Stimulated activated CD4-positive, alpha-beta T cell treated with anti-CD3 and anti-CD28 coated beads, Interleukin-2, amount 100 ng/mL, for 4 hours (primary cell): ENCODE measurements around the gene PDE4A.
"Not testable (repeated sequence)": the region's sequence is repeated elsewhere in the genome, so short reads cannot be mapped to it uniquely, and the experiment has no call there.

Source experiments
- DNase-seq: peaks from one replicate; pipeline ENCODE4 v3.0.0-alpha.2; 2020; ENCODE audit warnings: low read depth

Gene PDE4A

DNA sequence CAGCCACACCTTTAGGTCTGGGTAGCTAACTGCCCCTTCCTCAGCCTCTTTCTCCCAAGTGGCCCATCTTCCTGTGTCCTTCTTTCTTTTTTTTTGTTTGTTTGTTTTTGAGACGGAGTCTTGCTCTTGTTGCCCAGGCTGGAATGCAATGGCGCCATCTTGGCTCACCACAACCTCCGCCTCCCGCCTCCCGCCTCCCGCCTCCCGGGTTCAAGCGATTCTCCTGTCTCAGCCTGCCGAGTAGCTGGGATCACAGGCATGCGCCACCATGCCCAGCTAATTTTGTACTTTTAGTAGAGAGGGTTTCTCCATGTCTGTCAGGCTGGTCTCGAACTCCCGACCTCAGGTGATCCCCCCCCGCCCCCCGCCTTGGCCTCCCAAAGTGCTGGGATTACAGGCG is 41.7 kb downstream of the PDE4A start:
- DNase-seq = not testable (repeated sequence)

DNA sequence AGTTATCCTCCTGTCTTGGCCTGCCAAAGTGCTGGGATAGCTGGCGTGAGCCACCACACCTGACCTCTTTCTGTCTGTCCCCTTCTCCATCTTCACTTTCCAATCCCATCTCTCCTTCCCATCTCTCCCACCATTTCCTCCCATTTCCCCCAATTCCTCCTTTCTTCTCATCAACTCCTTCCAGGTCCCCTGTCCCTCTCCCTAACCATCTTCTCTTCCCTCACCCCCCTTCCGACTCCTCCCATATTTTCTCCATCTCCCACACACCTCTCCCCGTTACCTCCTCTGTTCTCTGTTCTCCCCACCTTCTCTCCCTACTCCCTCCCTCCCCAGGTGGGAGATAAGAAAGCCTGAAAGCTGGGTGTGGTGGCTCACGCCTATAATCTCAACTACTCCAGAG is 42.2 kb downstream of the PDE4A start:
- DNase-seq = no peak

DNA sequence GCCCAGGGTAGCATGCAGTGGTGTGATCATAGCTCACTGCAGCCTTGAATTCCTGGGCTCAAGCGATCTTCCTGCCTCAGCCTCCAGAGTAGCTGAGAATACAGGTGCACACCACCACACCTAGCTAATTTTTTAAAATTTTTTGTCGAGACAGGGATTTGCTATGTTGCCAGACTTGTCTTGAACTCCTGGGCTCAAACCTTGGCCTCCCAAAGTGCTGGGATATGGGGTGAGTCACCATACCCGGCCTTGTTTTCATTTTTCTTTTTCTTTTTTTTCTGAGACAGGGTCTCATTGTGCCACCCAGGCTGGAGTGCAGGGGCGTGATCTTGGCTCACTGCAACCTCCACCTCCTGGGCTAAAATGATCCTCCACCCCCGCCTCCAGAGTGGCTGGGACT is 44.1 kb downstream of the PDE4A start:
- DNase-seq = no peak

DNA sequence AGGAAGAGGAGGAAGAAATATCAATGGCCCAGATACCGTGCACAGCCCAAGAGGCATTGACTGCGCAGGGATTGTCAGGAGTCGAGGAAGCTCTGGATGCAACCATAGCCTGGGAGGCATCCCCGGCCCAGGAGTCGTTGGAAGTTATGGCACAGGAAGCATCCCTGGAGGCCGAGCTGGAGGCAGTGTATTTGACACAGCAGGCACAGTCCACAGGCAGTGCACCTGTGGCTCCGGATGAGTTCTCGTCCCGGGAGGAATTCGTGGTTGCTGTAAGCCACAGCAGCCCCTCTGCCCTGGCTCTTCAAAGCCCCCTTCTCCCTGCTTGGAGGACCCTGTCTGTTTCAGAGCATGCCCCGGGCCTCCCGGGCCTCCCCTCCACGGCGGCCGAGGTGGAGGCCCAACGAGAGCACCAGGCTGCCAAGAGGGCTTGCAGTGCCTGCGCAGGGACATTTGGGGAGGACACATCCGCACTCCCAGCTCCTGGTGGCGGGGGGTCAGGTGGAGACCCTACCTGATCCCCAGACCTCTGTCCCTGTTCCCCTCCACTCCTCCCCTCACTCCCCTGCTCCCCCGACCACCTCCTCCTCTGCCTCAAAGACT is 46.9 kb downstream of the PDE4A start:
- no peak for DNase-seq

DNA sequence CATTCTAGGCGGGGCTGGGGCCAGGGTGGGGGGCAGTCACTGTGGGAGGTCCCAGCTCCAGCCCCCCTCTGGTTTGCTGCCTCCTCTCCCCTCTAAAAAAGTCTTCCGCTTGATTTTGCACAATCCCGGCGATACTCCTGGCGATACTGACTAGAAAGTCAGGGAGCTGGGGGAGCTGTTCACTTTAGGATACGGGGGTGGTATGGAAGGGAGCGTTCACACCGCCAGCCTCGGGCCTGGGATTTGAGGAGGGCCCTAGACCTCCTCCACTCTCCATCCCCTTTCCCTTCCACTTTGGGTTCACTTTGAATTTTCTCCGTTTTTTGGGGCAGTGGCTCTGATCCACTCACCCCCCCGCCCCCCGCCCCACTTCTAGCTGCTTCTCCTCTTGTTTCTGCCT is 47.8 kb downstream of the PDE4A start:
- DNase-seq = no peak

DNA sequence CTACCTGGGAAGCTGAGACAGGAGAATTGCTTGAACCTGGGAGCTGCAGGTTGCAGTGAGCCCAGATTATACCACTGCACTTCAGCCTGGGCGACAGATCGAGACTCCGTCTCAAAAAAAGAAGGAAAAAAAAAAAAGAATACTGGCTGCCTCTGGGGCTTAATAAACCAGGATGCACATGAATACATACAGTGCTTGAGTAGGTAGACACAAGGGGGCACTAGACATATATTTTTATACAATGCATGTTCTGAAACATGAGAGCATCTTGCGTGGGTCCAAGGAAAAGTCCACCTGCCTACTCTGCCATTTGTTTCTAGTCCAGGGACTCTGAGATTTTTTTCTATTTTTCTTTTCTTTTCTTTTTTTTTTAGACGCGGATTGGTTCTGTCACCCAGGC is 51.6 kb downstream of the PDE4A start:
- no peak for DNase-seq

DNA sequence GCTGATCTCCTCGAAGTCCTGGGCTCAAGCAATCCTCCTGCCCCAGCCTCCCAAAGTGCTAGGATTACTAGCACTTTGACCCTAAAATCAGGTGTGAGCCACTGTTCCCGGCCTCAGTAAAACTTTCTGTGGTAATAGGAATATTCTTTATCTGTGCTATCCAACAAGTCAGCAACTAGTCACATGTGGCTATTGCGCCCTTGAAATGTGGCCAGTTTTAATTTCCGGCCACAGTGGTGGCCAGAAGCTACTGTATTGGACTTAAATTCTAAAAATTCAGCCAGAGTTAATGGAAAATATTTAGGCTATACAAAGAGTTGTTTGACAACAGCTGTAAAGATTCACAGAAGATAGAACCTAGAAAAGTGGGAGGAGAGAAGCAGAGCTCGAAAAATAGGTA is 52.9 kb downstream of the PDE4A start:
- no peak for DNase-seq

DNA sequence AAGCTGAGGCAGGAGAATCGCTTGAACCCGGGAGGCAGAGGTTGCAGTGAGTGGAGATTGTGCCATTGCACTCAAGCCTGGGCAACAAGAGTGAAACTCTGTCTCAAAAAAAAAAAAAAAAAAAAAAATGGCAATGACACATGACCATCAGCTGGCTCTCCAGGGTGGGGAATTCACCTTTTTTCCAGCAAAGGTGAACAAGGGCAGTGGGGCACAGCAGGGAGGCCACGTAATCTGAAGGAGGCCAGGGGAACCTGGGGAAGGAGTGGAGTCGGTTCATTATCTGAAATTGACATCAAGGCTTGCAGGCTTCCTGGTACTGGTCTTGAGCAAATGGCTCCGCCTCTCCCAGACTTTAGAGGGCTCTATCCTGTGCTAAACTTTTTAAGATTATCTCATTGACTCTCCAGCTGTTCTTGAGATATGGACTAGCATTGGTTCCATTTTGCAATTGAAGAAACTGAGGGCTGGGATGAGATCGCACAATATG is 54.7 kb downstream of the PDE4A start:
- no peak for DNase-seq

DNA sequence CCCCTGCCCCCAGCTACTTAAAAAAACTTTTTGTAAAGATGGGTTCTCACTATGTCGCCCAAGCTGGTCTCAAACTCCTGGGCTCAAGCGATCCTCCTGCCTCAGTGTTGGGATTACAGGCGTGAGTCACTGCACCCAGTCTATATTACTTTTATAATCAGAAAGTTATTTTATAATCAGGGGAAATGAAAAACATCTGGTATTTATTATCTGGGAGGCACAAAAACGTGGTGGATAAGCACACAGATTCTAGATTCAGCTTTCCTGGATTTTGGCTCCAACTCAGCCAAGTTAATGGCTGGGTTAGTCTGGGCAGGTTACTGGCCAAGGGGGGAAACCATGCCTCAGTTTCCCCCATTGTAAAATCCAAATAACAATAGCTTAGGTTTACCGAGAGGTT is 58.1 kb downstream of the PDE4A start:
- no peak for DNase-seq

DNA sequence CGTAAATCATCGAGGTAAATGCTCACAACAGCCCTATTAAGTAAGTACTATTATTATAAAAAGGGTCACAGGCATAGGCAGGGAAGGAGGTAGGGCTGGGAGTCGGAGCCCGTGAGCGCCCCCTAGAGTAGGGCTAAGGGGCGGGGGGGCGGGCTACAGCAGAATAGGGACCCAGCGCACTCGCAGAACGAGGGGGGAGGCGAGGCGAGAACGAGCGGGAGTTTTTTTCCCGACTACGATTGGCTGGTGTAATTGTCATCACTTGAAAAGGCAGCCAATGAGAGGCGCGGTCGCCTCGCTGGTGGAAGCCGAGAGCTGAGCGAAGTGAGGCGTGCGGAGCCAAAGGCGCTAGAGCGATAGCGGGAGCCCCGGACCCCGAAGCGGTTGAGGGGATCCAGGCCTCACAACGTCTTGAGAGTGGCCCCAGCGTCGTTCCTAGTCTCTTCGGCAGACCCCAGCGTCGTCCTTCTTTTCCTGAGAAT is 58.6 kb downstream of the PDE4A start:
- peak; percentile 86 for DNase-seq

DNA sequence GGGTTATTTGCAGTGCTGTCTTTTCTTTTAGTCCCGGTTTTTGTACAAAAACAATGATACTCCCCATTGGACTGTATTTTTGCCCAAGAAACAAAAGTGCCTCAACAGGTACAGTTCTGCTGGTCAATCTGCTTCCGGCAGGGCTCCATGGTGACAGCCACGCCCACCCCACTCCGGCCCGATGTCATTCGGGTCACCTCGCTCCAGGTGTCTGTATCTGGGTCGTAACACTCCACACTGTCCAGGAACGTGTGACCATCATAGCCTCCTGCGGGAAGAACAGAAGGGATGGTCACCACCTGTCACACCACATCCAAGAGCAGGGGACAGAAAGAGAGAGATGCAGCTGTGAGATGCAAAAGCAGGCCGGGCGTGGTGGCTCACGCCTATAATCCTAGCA is 66.2 kb downstream of the PDE4A start:
- no peak for DNase-seq

DNA sequence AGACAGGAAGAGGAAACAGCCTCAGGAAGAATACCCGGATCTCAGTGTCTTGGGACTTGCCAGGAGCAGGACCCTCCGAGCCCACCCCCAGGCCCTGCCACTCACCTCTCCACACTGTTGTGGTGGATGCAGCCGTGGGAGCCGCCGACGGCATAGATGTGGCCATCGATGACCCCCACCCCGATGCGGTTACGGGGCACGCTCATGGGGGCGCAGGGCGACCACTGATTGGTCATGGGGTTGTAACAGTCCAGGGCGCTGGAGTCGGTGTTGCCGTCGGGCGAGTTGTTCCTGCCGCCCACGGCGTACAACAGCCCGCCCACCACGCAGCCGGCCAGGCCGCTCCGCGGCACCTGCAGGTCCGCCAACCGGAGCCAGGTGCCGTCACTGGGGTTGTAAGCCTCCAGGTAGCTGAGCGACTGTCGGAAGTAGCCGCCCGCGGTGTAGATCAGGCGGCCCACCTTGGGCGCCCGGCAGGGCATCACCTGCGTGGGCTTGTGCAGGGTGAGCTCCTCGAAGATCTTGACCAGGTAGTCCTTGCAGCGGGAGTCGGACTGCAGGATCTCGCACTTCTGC is 71.2 kb downstream of the PDE4A start:
- DNase-seq = no peak

DNA sequence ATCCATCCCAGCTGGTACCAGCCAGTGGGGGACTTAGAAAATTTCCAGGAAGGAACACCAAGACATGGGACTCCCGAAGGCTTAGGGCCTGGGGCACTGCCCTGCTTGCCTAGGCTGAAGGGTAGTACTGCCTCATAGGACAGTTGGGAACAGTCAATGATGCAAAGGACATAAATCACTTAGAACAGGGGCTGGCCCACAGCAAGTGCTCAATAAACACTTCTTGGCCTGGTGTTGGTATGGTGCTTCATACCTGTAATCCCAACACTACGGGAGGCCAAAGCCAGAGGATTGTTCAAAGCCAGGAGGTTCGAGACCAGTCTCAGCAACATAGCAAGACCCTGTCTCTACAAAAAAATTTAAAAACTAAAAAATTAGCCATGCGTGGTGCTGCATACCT is 77.0 kb downstream of the PDE4A start:
- no peak for DNase-seq

DNA sequence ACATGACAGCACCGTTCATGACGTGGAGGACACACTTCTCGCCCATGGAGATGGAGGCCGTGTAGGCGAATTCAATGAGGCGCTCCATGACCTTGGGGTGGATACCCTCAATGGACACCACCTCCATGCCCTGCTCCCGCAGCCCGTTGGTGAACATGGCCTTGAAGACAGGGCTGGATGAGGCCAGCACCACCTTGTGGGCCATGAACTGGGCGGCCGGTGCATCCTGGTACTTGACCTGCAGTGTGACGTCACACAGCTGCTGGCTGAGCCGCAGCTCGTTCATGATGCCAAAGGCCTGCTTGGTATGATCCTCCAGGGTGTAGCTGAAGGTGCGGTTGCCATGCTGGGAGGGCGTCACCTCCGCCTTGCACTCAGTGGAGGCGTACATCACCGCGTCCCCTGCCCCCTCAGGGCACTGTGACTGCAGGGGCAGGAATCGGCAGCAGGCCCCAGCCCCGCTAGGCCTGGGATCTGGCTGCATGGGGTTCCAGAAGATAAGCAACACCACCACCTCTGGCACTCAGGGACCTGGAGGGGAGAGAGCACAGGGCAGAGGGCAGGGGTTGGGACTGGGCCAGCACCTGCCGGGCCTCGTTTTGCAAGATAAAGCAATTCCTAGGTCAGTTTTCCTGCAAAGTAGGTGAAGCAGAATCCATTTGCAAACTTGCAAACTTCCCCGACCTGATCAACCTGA is 79.4 kb downstream of the PDE4A start:
- DNase-seq = no peak

DNA sequence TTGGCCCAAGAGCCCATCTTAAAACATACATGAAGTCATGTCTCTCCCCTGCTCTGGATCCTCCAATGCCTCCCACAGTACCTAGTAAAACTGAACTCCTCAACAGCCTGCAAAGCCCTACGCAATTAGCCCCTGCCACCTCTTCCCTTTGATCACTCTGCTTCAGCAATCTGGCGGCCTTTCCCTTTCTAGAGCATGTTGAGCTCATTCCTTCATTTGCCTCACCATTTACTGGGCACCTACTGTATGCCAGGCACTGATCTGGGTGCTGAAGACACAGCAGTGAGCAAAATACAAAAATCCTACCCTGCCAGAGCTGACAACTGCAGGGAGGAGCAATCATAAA is 79.9 kb downstream of the PDE4A start:
- no peak for DNase-seq

DNA sequence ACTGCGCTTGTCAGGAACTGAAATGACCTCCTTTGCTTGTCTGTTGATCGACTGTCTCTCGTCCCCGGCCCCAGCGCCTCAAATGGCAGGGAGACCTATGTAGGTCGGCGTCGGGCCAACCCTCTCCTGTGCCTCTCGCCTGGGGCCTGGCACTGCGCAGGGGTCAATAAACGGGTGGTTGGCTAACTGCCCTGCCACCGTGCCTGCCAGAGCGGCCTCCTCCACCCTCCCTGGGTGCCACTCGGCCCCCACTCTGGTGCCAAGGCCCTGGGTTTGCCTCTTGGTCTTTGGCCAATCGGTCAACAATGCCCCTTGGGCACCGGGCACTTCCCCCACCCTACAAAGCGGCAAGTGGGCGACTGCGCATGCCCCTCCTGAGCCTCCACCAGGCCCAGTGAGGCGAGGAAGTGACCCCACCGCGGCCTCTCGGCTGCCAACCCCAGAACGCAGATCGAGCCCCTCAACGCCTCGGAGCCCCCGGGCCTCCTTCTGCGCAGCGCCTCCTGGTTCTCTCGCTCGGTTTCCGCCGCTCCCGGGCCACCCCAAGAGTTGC is 81.7 kb downstream of the PDE4A start:
- no peak for DNase-seq

DNA sequence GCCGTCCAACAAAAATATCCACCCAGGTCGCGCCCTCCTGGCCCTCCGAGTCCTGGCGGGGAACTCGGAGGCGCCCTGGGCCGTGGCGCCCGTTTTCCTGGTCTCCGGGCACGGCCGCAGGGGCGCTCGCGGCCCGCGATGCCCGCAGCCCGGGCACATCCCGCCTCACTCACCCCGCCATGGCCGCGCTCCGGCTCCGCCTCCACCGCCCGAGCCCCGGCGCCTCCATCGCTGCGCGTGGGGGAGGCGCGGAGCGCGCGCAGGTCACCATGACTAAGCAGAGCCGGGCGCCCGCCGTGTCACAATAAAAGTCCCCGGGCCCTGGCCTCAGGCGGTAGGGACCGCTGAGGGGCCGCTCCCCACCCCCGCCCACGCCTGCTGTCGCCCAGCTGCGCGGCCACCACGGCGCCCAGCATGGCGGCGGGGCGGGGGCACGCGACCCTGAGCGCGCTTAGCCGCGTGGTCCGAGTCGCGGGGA is 82.2 kb downstream of the PDE4A start:
- DNase-seq = peak; percentile 83

DNA sequence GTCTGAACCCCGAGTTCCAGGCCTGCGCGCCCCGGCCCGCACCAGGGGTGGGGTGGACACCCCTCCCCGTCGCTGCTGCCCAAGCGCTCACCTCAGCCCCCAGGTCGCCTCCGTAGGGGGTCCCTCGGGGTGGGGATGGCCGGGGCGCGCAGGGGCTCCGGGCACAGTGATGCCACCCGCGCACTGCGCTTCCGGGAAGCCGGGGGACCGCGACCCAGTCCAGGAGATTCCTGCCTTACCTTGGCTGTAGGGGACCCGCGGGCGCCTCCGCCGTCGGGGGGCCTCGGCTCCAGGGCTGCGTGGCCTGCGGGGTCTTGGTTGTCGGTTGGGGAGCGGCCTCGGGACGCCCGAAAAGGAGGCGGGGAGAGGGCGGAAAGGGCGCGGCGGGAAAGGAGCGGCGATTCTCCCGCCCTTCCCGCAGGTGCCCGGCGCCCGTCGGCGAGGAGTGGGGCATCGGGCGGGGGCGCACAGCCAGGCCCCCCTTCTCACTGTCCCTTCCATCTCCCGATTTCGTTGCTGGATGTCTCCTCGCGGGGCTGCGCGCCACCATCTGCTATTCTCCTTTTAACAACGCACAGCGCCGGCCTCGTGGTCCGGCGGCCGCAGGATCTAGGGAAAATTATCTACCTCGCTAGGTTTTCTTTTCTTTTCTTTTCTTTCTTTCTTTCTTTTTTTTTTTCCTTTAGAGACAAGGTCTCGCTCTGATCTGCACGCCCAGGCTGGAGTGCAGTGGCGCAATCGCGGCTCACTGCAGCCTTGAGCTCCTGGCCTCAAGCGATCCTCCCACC is 82.9 kb downstream of the PDE4A start, which contains the start of gene KEAP1:
Gene KEAP1, minus strand, starts transcription at position 355 of the 788 bp plus-strand sequence. CDS start 3,323 bp downstream, outside the sequence.
- no peak for DNase-seq

DNA sequence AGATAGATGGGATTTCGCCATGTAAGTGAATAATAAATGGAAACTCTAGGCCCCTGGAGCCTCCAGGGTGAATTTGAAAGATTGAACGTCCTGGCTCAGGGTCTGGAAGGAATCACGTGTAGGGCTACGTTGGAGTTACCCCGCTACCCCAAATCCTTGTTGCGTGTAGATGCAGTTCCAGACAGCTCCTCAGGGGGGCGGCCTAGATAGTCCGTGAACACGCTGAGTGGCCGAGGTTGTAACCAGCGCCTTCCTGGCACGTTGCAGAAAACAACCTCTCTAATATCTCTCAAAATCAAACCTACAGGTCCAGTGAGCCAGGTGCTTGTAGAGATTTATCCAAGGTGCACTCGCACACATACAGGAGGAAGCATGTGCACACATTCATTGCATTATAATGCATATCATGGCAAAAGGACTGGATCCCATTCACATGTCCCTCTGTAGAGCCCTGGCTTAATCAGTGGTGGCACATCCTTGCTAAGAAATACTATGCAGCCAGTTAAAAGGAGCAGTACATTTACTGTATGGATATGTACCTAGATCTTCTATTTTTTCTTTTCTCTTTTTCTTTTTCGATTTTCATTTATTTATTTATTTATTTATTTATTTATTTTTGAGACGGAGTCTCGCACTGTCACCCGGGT is 85.4 kb downstream of the PDE4A start:
- peak; percentile 70 for DNase-seq

DNA sequence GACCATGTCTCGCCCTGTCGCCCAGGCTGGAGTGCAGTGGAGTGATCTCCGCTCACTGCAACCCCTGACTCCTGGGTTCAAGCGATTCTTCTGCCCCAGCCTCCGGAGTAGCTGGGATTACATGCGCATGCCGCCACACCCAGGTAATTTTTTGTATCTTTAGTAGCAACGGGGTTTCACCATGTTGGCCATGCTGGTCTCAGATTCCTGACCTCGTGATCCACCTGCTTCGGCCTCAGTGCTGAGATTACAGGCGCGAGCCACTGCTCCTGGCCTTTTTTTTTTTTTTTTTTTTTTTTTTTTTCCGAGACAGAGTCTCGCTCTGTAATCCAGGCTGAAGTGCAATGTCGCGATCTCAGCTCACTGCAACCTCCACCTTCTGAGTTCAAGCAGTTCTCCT is 87.7 kb downstream of the PDE4A start:
- no peak for DNase-seq

DNA sequence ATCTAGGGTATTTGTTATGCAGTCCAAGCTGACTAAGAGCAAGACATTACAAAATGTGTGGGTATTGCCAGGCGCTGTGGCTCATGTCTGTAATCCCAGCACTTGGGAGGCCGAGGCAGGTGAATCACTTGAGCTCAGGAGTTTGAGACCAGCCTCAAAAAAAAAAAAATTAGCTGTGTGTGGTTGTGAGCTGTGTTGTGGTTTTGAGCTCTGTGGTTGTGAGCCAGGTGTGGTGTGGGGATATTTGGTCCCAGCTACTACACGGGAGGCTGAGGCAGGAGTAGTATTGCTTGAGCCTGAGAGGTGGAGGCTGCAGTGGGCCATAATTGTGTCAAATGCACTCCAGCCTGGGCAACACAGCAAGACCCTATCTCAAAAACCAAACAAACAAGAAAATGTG is 88.4 kb downstream of the PDE4A start:
- DNase-seq = no peak
